Measurements from ENCODE around the gene MSTO1. TPM values are rescaled to one million over a fixed set of nuclear protein-coding genes. Genes with fewer than 3 reads are reported as not detected.
"Not testable (repeated sequence)": the region's sequence is repeated elsewhere in the genome, so short reads cannot be mapped to it uniquely, and the experiment has no call there.

MSTO1 gene
- polyA plus RNA-seq, 1 donor, result 44.4 TPM

DNA sequence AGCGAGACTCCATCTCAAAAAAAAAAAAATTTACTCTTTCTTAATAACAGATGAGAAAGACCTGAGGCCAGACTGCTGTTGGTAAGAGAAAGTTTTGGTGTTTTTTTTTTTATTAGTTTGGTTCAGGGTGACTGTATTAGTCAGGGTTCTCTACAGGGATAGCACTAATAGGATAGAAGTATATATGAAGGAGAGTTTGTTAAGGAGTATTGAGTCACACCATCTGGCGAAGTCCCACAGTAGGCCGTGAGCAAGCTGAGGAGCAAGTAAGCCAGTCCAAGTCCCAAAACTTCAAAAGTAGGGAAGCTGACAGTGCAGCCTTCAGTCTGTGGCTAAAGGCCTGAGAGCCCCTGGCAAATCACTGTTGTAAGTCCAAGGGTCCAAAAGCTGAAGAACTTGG is 20.7 kb upstream of the MSTO1 start:
- H3K27me3 ChIP-seq (ENCODE audit: control insufficient read depth, insufficient read depth, low read length); H3K4me3 ChIP-seq (ENCODE audit: low read length); H3K27ac ChIP-seq (ENCODE audit: low read length); H3K9me3 ChIP-seq (ENCODE audit: control insufficient read depth, low read depth, low read length); DNase-seq; H3K36me3 ChIP-seq (ENCODE audit: control insufficient read depth, insufficient read depth, low read length); H3K4me1 ChIP-seq (ENCODE audit: control insufficient read depth, insufficient read depth, low read length): not testable (repeated sequence)
- WGBS (ENCODE audit: insufficient coverage, low lambda C conversion rate), result no CpG with 5 or more reads among the region's 3 CpGs

DNA sequence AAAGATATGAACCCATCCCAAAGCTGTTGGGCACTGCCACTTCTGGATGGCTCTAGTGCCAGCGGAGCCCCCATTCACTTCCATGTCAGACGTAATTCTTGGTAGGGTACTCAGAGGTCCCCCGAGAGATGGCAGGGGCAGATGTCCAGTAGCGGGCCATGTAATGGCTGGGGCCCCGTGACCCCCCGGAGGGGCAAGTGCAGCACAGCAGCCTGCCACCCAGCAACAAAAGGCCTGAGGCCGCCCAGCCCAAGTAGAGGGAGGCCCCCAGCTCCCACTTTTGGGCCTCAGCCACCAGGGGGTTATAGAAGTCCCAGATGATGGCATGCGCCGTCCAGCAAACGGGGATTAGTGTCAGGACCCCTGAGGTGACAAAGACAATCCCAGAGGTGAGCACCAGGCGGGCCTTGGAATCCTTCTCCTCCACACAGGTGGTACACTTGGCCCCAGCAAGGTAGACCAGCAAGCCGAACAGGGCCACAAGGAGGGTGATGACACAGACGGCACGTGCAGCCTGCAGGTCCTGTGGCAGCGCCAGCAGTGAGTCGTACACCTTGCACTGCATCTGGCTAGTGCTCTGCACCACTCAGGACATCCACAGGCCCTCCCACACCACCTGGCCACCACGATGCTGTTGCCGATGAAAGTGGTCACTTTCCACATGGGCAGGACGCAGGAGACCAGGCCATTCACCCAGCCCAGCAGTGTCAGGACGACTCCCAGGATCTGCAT is 19.3 kb upstream of the MSTO1 start:
- DNase-seq; H3K36me3 ChIP-seq (ENCODE audit: control insufficient read depth, insufficient read depth, low read length); H3K4me3 ChIP-seq (ENCODE audit: low read length); H3K4me1 ChIP-seq (ENCODE audit: control insufficient read depth, insufficient read depth, low read length); H3K27ac ChIP-seq (ENCODE audit: low read length); H3K27me3 ChIP-seq (ENCODE audit: control insufficient read depth, insufficient read depth, low read length); H3K9me3 ChIP-seq (ENCODE audit: control insufficient read depth, low read depth, low read length): not testable (repeated sequence)
- no CpG with 5 or more reads among the region's 20 CpGs for WGBS (ENCODE audit: insufficient coverage, low lambda C conversion rate)

DNA sequence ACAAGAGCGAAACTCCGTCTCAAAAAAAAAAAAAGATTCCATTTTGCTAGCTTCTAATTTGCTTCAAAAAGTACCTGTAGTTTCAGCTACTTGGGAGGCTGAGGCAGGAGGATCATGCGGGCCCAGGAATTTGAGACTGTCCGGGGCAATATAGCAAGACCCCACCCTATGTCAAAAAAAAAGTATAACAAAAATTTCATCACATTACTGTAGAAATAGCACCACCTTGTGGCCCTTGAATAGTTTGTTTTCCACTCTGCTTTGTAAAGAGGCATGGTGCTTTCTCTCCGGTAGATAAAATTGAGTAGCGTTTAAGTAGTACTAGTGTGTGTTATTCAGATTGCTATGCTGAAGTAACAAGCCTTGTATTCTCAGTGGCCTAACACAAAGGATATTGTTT is 18.2 kb upstream of the MSTO1 start:
- Histone ChIP-seq H3K9me3 (ENCODE audit: control insufficient read depth, low read depth, low read length) (no peaks in the 10 kb centered on the region), H3K4me3 (ENCODE audit: low read length) (no peak overlapping the region), H3K27me3 (ENCODE audit: control insufficient read depth, insufficient read depth, low read length) (no peaks in the 10 kb centered on the region), H3K4me1 (ENCODE audit: control insufficient read depth, insufficient read depth, low read length) (no peaks in the 10 kb centered on the region), H3K27ac (ENCODE audit: low read length) (no peak overlapping the region), H3K36me3 (ENCODE audit: control insufficient read depth, insufficient read depth, low read length) (no peaks in the 10 kb centered on the region)
- no CpG with 5 or more reads among the region's 6 CpGs for WGBS (ENCODE audit: insufficient coverage, low lambda C conversion rate)
- DNase-seq, result peak; percentile 33 to 36

DNA sequence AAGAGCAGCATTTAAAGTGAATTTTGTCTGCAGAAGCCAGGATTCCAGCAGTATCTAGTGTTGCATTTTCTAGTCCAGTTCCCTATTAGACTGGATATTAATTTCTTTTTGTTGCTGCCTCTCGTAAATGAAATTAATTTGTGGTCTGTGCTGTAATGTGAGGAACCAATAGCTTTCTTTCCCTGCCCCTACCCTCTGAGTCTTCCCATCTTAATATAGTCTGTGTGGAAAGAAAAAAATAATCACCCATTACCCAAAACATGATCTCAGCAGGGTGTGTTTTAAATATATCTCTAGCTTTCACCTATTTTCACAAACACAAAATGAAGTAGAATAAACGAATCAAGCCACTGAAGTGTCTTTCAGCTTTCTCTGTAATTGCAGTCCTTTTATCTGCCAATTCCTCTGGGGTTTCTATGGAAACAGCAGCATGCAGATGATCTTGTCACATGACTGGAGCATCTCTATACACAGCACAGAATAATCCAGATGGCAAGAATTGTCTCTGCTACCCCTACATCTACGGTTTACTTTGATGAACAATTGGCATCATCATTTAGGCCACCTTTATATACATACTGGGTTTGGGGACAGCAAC is 14.0 kb upstream of the MSTO1 start:
- WGBS (ENCODE audit: insufficient coverage, low lambda C conversion rate), result no CpG with 5 or more reads among the region's 3 CpGs
- not testable (repeated sequence) for DNase-seq; H3K4me3 ChIP-seq (ENCODE audit: low read length); H3K27me3 ChIP-seq (ENCODE audit: control insufficient read depth, insufficient read depth, low read length); H3K4me1 ChIP-seq (ENCODE audit: control insufficient read depth, insufficient read depth, low read length); H3K9me3 ChIP-seq (ENCODE audit: control insufficient read depth, low read depth, low read length); H3K27ac ChIP-seq (ENCODE audit: low read length); H3K36me3 ChIP-seq (ENCODE audit: control insufficient read depth, insufficient read depth, low read length)

DNA sequence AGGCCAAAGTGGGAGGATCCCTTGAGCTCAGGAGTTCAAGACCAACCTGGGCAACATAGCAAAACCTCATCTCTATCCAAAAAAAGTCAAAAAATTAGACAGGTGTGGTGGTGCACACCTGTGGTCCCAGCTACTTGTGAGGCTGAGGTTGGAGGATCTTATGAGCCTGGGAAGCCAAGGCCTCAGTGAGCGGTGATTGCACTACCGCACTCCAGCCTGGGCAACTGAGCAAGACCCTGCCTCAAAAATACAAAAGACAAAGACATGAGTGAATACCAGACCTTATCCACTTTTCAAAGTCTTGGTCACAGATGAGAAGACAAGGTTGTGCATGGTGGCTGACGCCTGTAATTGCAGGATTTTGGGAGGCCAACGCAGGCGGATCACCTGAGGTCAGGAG is 13.2 kb upstream of the MSTO1 start:
- Histone ChIP-seq H3K4me3 (ENCODE audit: low read length) (no peak overlapping the region), H3K36me3 (ENCODE audit: control insufficient read depth, insufficient read depth, low read length) (no peaks in the 10 kb centered on the region), H3K9me3 (ENCODE audit: control insufficient read depth, low read depth, low read length) (no peaks in the 10 kb centered on the region), H3K4me1 (ENCODE audit: control insufficient read depth, insufficient read depth, low read length) (no peaks in the 10 kb centered on the region), H3K27me3 (ENCODE audit: control insufficient read depth, insufficient read depth, low read length) (no peaks in the 10 kb centered on the region), H3K27ac (ENCODE audit: low read length) (no peak overlapping the region)
- WGBS (ENCODE audit: insufficient coverage, low lambda C conversion rate), result no CpG with 5 or more reads among the region's 5 CpGs
- no peak for DNase-seq

DNA sequence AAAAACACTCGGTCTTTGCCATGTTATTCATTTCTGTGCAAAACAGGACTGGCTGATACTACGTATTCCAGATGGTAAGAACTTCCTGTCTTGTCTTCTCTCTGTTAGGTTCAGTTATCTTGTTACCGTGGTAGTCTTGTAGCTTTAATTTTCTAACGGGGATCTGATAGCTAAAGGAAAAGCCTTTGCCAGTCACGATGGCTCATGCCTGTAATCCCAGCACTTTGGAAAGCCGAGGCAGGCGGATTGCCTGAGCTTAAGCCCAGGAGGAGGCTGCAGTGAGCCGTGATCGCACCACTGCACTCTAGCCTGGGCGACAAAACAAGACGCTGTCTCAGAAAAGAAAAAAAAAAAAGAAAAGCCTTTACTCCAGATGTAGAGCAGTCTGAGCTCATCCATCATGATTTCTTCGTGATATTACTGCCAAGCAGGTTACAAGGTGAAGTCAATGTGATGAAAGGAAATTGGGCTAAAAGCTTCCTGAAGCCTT is 11.1 kb upstream of the MSTO1 start:
- DNase-seq, result peak; percentile 10 to 11
- no peaks in the 10 kb centered on the region for H3K36me3 ChIP-seq (ENCODE audit: control insufficient read depth, insufficient read depth, low read length)
- WGBS (ENCODE audit: insufficient coverage, low lambda C conversion rate), result 20% methylated on average over 2 of the region's 12 CpGs
- no peaks in the 10 kb centered on the region for H3K4me1 ChIP-seq (ENCODE audit: control insufficient read depth, insufficient read depth, low read length)
- H3K27me3 ChIP-seq (ENCODE audit: control insufficient read depth, insufficient read depth, low read length), result no peaks in the 10 kb centered on the region
- H3K27ac ChIP-seq (ENCODE audit: low read length), result no peak overlapping the region
- H3K9me3 ChIP-seq (ENCODE audit: control insufficient read depth, low read depth, low read length), result no peaks in the 10 kb centered on the region
- H3K4me3 ChIP-seq (ENCODE audit: low read length), result no peak overlapping the region

DNA sequence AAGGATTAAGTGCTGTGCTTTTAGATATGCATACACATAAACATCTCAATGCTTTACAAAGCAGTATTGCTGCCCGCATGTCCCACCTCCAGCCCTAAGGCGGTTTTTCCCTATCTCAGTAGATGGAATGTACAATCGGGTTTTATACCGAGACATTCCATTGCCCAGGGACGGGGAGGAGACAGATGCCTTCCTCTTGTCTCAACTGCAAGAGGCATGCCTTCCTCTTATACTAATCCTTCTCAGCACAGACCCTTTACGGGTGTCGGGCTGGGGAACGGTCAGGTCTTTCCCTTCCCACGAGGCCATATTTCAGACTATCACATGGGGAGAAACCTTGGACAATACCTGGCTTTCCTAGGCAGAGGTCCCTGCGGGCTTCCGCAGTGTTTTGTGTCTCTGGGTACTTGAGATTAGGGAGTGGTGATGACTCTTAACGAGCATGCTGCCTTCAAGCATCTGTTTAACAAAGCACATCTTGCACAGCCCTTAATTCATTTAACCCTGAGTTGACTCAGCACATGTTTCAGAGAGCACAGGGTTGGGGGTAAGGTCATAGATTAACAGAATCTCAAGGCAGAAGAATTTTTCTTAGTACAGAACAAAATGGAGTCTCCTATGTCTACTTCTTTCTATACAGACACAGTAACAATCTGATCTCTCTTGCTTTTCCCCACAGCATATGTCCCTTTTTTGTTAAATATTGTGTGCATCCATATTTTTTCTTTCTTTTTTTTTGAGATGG is 10.0 kb upstream of the MSTO1 start:
- H3K4me1 ChIP-seq (ENCODE audit: control insufficient read depth, insufficient read depth, low read length); H3K9me3 ChIP-seq (ENCODE audit: control insufficient read depth, low read depth, low read length); DNase-seq; H3K27me3 ChIP-seq (ENCODE audit: control insufficient read depth, insufficient read depth, low read length); H3K27ac ChIP-seq (ENCODE audit: low read length); H3K36me3 ChIP-seq (ENCODE audit: control insufficient read depth, insufficient read depth, low read length); H3K4me3 ChIP-seq (ENCODE audit: low read length): not testable (repeated sequence)
- WGBS (ENCODE audit: insufficient coverage, low lambda C conversion rate), result no CpG with 5 or more reads among the region's 12 CpGs

DNA sequence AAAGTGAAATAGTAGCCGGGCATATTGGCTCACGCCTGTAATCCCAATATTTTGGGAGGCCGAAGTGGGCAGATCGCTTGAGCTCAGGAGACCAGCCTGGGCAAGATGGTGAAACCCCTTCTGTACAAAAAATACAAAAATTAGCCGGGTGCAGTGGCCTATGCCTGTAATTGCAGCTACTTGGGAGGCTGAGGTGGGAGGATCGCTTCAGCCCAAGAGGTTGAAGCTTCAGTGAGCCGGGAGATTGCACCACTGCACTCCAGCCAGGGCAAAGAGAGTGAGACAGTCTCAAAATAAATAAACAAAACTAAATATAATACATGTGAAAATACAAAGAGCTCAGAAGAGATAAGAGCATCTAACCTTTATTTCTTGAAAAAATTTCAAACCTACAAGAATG is 2.3 kb upstream of the MSTO1 start:
- WGBS (ENCODE audit: insufficient coverage, low lambda C conversion rate), result no CpG with 5 or more reads among the region's 7 CpGs
- H3K9me3 ChIP-seq (ENCODE audit: control insufficient read depth, low read depth, low read length), result no peaks in the 10 kb centered on the region
- no peak overlapping the region for H3K4me3 ChIP-seq (ENCODE audit: low read length)
- H3K27me3 ChIP-seq (ENCODE audit: control insufficient read depth, insufficient read depth, low read length), result no peaks in the 10 kb centered on the region
- peaks cover 7% of the 10 kb centered on the region for H3K36me3 ChIP-seq (ENCODE audit: control insufficient read depth, insufficient read depth, low read length)
- H3K27ac ChIP-seq (ENCODE audit: low read length), result no peak overlapping the region
- no peaks in the 10 kb centered on the region for H3K4me1 ChIP-seq (ENCODE audit: control insufficient read depth, insufficient read depth, low read length)
- no peak for DNase-seq

DNA sequence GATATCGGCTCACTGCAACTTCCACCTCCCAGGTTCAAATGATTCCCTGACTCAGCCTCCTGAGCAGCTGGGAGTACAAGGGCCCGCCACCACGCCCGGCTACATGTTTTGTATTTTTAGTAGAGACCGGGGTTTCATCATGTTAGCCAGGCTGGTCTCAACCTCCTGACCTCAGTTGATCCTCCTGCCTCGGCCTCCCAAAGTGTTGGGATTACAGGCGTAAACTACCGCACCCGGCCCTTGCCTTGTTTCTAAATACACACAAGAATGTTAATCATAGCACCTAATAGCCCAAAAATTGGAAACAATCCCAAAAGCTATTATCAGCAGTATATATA is 1.2 kb upstream of the MSTO1 start:
- H3K4me1 ChIP-seq (ENCODE audit: control insufficient read depth, insufficient read depth, low read length), result no peaks in the 10 kb centered on the region
- no peaks in the 10 kb centered on the region for H3K27me3 ChIP-seq (ENCODE audit: control insufficient read depth, insufficient read depth, low read length)
- H3K9me3 ChIP-seq (ENCODE audit: control insufficient read depth, low read depth, low read length), result no peaks in the 10 kb centered on the region
- no CpG with 5 or more reads among the region's 9 CpGs for WGBS (ENCODE audit: insufficient coverage, low lambda C conversion rate)
- peaks cover 11% of the 10 kb centered on the region for H3K36me3 ChIP-seq (ENCODE audit: control insufficient read depth, insufficient read depth, low read length)
- no peak for DNase-seq
- H3K4me3 ChIP-seq (ENCODE audit: low read length), result no peak overlapping the region
- no peak overlapping the region for H3K27ac ChIP-seq (ENCODE audit: low read length)

DNA sequence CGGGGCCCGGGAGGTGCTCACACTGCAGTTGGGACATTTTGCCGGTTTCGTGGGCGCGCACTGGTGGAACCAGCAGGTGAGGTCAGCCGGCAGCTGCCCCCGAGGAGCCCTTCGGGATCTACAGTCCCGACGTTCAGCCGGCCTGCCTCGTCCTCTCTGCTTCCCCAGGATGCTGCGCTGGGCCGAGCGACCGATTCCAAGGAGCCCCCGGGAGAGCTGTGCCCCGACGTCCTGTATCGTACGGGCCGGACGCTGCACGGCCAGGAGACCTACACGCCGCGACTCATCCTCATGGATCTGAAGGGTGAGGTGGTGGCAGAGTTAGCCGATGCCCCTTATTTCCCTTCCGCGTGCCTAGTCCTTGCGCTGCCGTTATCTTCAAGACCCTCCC is 234 bp downstream of the MSTO1 start:
- DNase-seq; H3K27me3 ChIP-seq (ENCODE audit: control insufficient read depth, insufficient read depth, low read length); H3K27ac ChIP-seq (ENCODE audit: low read length); H3K4me1 ChIP-seq (ENCODE audit: control insufficient read depth, insufficient read depth, low read length); H3K9me3 ChIP-seq (ENCODE audit: control insufficient read depth, low read depth, low read length): not testable (repeated sequence)
- peak overlapping the region; percentile 32 for H3K4me3 ChIP-seq (ENCODE audit: low read length)
- peaks cover 14% of the 10 kb centered on the region for H3K36me3 ChIP-seq (ENCODE audit: control insufficient read depth, insufficient read depth, low read length)
- no CpG with 5 or more reads among the region's 33 CpGs for WGBS (ENCODE audit: insufficient coverage, low lambda C conversion rate)

All from large intestine (tissue), 3 donors.